NB4 (cell line): ENCODE results near the gene COL2A1.

ENCODE experiments used
- DNase-seq: peaks from one replicate; pipeline ENCODE4 v3.0.0; 2010; ENCODE audit warnings: low read depth
- H3K4me3 ChIP-seq: one replicate; pipeline ENCODE4 v1.5.1; 2011; ENCODE audit warnings: mild to moderate bottlenecking, low read depth, low read length, moderate library complexity
- MYC ChIP-seq: IDR thresholded peaks from 2 replicates; pipeline ENCODE4 v1.6.1; 2011; ENCODE audit warnings: low read depth, low read length
- POLR2A ChIP-seq: IDR thresholded peaks from 2 replicates; pipeline ENCODE4 v1.6.1; 2011; ENCODE audit warnings: mild to moderate bottlenecking; ENCODE audit not compliant: insufficient read length; ENCODE audit errors: extremely low read depth
- TF ChIP-seq, protein P1 (sequence below): IDR thresholded peaks from 2 replicates; pipeline ENCODE4 v1.6.1; 2011; ENCODE audit warnings: low read depth, low read length
- TF ChIP-seq, protein P2 (sequence below): IDR thresholded peaks from one replicate; pipeline ENCODE4 v1.5.1; 2012; ENCODE audit warnings: low read depth, low read length

The COL2A1 gene

DNA sequence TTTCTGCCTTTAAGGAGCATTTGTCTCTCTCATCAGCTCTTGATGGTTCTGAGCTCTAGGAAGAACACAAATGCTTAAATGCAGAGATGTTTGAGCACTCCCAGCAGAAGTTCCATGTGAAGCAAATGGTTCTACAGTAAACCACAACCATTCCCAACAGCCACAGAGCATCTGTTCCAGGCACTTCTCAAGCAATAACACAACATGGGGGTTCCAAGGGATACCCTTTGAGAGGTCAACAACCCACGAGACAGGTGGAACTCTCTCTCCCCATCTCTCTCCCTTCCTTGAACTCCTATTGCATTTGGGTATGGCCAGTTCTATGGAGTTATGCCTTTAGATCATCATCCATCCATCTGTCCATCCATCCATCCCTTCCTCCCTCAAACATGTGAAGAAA, 5.2 kb upstream of the COL2A1 start:
- no peak for TF ChIP-seq MYC
- TF ChIP-seq, protein P1, sequence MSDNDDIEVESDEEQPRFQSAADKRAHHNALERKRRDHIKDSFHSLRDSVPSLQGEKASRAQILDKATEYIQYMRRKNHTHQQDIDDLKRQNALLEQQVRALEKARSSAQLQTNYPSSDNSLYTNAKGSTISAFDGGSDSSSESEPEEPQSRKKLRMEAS = no peak
- no peak for TF ChIP-seq POLR2A
- TF ChIP-seq, protein P2, sequence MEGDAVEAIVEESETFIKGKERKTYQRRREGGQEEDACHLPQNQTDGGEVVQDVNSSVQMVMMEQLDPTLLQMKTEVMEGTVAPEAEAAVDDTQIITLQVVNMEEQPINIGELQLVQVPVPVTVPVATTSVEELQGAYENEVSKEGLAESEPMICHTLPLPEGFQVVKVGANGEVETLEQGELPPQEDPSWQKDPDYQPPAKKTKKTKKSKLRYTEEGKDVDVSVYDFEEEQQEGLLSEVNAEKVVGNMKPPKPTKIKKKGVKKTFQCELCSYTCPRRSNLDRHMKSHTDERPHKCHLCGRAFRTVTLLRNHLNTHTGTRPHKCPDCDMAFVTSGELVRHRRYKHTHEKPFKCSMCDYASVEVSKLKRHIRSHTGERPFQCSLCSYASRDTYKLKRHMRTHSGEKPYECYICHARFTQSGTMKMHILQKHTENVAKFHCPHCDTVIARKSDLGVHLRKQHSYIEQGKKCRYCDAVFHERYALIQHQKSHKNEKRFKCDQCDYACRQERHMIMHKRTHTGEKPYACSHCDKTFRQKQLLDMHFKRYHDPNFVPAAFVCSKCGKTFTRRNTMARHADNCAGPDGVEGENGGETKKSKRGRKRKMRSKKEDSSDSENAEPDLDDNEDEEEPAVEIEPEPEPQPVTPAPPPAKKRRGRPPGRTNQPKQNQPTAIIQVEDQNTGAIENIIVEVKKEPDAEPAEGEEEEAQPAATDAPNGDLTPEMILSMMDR = no peak
- H3K4me3 ChIP-seq = no peak overlapping the region
- DNase-seq = no peak

DNA sequence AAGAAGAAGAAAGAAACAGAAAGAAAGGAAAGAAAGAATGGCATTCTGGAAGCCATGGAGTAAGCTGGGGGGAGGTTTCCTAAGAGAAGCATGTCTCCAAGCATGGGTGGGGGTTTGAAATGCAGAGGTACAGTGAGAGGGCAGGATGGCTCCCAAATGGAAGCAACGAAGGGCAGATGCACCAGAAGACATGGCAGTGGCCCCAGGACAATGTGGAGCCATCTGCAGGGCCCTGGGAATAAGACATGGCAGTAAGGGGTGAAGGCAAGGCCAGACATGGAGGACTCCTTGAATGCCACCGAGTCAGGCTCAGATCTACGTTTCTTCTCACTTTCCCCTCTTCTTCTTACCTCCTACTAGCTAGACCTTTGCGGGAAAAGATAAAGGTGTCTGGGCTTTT, 4.7 kb upstream of the COL2A1 start:
- no peak overlapping the region for H3K4me3 ChIP-seq
- no peak for DNase-seq
- TF ChIP-seq, protein P1 = no peak
- TF ChIP-seq MYC (no peak), POLR2A (no peak)
- TF ChIP-seq, protein P2 = no peak

DNA sequence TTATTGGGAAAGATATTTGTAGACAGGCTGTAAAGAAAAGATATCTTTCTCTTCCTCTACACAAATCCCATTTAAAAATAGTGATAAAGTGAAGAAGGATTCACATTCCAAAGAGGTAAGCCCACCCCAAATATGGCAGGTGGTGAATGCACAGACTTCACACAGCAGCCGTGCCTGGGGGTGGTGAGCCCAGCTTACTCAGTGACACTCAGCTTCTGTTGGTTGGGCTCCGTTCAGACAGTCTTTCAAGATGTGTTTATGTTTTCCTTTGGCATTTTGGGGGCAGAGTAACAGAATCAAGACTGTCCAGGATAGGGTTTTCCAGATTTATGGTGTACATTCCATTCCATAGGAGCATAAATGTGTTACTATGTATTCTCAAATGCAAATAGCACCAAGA, 4.1 kb upstream of the COL2A1 start:
- TF ChIP-seq, protein P2 = no peak
- TF ChIP-seq MYC (no peak), POLR2A (no peak)
- TF ChIP-seq, protein P1 = no peak
- no peak for DNase-seq
- H3K4me3 ChIP-seq = no peak overlapping the region

DNA sequence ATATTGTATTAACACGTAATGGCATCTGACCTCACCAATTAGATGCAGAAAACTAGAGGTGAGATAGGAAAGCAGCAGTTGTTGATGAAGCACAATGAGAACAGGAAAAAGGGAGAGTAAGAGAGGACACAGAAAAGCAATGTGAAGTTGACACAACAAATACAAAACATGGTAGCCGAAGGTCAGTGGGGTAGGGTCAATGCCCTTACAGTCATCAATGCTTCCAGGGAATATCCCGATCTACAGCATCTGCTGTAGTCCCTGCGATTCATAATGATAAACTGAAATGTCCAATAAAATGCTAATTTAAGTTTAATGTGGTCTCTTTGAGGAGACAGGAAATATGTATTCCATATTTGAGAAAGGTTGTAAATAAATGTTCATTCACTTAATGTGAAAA, 2.9 kb upstream of the COL2A1 start:
- TF ChIP-seq POLR2A = no peak
- TF ChIP-seq, protein P1 = no peak
- TF ChIP-seq MYC = no peak
- TF ChIP-seq, protein P2 = no peak
- no peak for DNase-seq
- no peak overlapping the region for H3K4me3 ChIP-seq

DNA sequence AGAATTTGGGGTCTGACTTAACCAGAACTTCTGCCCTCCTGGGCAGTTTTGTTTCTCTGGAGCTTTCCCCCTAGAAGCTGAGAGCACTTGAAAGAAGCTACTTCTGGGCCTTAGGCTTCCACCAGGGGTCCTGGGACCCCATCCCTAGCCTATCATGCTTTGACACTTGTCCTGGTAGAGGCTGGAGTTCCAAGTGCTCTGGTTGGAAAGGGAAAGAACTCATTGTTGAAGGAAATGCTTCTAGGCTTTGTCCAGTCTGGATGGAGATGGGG, 1.4 kb upstream of the COL2A1 start:
- H3K4me3 ChIP-seq = no peak overlapping the region
- no peak for DNase-seq
- TF ChIP-seq MYC (no peak), POLR2A (no peak)
- TF ChIP-seq, protein P2 = no peak
- TF ChIP-seq, protein P1 = no peak

DNA sequence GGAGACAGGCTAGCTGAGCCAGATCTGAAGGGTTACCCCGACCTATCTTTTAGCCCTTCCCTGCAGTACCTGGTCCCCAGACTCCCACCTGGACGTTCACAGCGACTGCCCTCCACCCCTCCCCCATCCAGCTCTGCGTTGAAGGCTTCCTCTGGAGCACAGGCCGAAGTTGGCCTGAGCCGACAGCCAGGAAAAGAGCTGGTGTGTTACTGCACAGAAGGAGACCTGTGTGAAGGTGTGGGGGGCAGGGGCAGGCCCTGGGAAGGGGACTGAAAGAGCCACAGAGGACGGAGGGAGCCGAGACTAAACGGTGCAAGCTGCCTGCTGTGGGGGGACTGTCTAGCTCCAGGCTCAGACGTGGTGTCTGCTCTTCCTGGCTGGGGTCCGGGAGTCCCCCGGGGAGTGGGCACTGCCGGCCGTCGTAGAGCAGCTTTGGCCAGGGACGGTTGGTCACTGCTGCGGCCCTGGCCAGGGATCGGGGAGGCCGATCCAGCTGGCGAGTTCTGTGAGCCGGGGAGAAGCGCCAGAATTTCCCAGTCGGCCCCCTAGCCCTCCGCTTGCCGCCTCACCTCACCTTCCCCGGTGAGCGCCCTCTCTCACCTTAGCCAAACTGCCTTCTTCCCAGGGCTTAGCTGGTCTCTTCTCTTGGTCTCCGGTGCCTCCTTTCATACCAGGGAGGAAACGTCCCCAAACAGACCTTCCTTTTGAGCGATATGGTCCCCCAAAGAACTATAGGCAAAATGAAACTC, 899 bp upstream of the COL2A1 start:
- TF ChIP-seq, protein P1 = no peak
- TF ChIP-seq, protein P2 = no peak
- no peak for TF ChIP-seq MYC
- TF ChIP-seq POLR2A = no peak
- no peak overlapping the region for H3K4me3 ChIP-seq
- no peak for DNase-seq
